Measurements from ENCODE around the gene MKRN1.

MKRN1 gene

DNA sequence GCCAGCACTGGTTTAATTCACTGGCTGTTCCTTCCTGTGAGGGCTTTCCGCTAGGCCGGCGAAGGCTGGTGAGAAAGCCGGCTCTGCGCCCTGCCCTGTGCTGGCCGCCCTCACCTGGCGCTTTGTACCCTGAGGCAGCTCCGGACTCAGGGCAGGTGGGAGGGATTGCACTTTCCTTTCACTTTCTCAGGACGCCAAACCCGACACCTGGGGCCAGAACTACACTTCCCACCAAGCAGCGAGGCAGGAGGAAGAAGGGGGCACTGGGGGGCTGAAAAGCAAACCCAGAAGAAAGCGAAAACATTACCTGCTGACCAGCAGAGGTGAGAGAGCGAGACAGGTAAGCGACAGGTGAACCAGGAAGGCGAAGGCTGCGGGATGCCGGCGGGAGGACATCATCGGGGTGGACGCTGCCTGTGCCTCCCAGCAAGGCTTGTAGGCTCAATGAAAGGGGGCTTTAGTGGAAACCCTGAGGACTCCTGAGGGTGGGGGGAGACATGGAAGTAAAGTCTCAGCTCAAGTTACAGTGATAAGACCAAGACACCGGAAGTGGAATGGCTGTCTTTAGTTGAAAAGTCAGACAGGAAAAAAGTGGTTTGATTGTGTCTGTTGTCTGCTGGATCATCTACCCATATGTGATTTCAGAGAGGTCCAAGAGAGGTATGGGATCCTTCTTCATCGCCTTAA, 75.3 kb downstream of the MKRN1 start, which contains the start of gene RAB19:
Gene RAB19 (plus strand): TSS at position 181 of the 687 bp plus-strand sequence. CDS start 3,589 bp downstream, outside the sequence.
- DNase-seq = peak; percentile 59
- in situ Hi-C loops (cut with HindIII; ENCODE audit: low pct_ligation_motif_present, low pct_unique_long_range_greater_than_20kb, low sequenced_read_pairs) = no loop called here
